IMR-90 (cell line): ENCODE data around the gene RRN3. TPM values are rescaled to one million over a fixed set of nuclear protein-coding genes. Genes with fewer than 3 reads are reported as not detected.
"Not testable (repeated sequence)": the region's sequence is repeated elsewhere in the genome, so short reads cannot be mapped to it uniquely, and the experiment has no call there.

ENCODE experiments used
- ATAC-seq: fragments of 200-7000 bp; cut with Tn5 transposase; 2 replicates; pipeline ENCODE4 v1.9.1; 2020; ENCODE audit warnings: low read depth, mild to moderate bottlenecking, moderate library complexity
- BruUV-seq: library from RNA; stranded (reverse); fragments of 400-500 nt; replicated peaks from 2 replicates; lab custom pipeline; 2021; lab: Mats Ljungman, UMichigan
- CTCF ChIA-PET: fragments of 300-600 bp; formaldehyde crosslinking; extraction: SDS; loops from one replicate; lab custom pipeline; 2021; ENCODE audit warnings: antibody characterized with exemption; lab: Yijun Ruan, JAX
- POLR2A ChIA-PET: fragments of 300-600 bp; sonication (Branson Sonifier 250); formaldehyde crosslinking; loops from one replicate; lab custom pipeline; 2022; ENCODE audit warnings: antibody characterized with exemption; ENCODE audit not compliant: unreplicated experiment; lab: Charles Lee
- DNase-seq: peaks from one replicate; pipeline ENCODE4 v3.0.0; 2013
- H2AFZ ChIP-seq: replicated peaks from 2 replicates; pipeline ENCODE3; 2013; ENCODE audit warnings: low read length, mild to moderate bottlenecking; ENCODE audit not compliant: poor library complexity
- H2AK5ac ChIP-seq: 2 replicates; pipeline ENCODE4 v1.6.1; 2013; ENCODE audit warnings: low read depth, low read length, inconsistent platforms
- H2AK9ac ChIP-seq: replicated peaks from 2 replicates; pipeline ENCODE3; 2013; ENCODE audit warnings: mild to moderate bottlenecking, low read depth, low read length, moderate library complexity; ENCODE audit not compliant: poor library complexity
- H2BK120ac ChIP-seq: 2 replicates; pipeline ENCODE4 v1.6.1; 2013; ENCODE audit warnings: low read depth, low read length, inconsistent platforms
- H2BK15ac ChIP-seq: 3 replicates; pipeline ENCODE4 v1.6.1; 2013; ENCODE audit warnings: low read depth, low read length, inconsistent platforms
- H2BK20ac ChIP-seq: 2 replicates; pipeline ENCODE4 v1.6.1; 2013; ENCODE audit warnings: low read depth, mild to moderate bottlenecking, inconsistent platforms, low read length, moderate library complexity
- H2BK5ac ChIP-seq: 2 replicates; pipeline ENCODE4 v1.6.1; 2013; ENCODE audit warnings: mild to moderate bottlenecking, low read depth, low read length, inconsistent platforms; ENCODE audit not compliant: poor library complexity, severe bottlenecking
- H3K14ac ChIP-seq: replicated peaks from 2 replicates; pipeline ENCODE4 v1.6.1; 2013; ENCODE audit warnings: low read depth, low read length, inconsistent platforms
- H3K18ac ChIP-seq: 2 replicates; pipeline ENCODE4 v1.6.1; 2013; ENCODE audit warnings: low read depth, low read length, control low read depth
- H3K23ac ChIP-seq: 2 replicates; pipeline ENCODE4 v1.6.1; 2013; ENCODE audit warnings: low read depth, low read length, inconsistent platforms
- H3K27ac ChIP-seq: 2 replicates; pipeline ENCODE4 v1.5.1; 2013; ENCODE audit warnings: mild to moderate bottlenecking, control low read depth, low read length; ENCODE audit not compliant: insufficient read depth
- H3K27me3 ChIP-seq: 2 replicates; pipeline ENCODE4 v1.6.1; 2013; ENCODE audit warnings: low read length; ENCODE audit not compliant: control insufficient read depth, insufficient read depth
- H3K36me3 ChIP-seq: 2 replicates; pipeline ENCODE4 v1.6.1; 2013; ENCODE audit warnings: low read length, mixed read lengths; ENCODE audit not compliant: control insufficient read depth, insufficient read depth
- H3K4ac ChIP-seq: 2 replicates; pipeline ENCODE4 v1.6.1; 2013; ENCODE audit warnings: low read depth, low read length, inconsistent platforms
- H3K4me1 ChIP-seq: 2 replicates; pipeline ENCODE4 v1.6.1; 2013; ENCODE audit warnings: low read length, mixed read lengths; ENCODE audit not compliant: control insufficient read depth, insufficient read depth
- H3K4me2 ChIP-seq: 2 replicates; pipeline ENCODE4 v1.6.1; 2013; ENCODE audit warnings: low read depth, mild to moderate bottlenecking, control low read depth, low read length, moderate library complexity
- H3K4me3 ChIP-seq: 2 replicates; pipeline ENCODE4 v1.5.1; 2013; ENCODE audit warnings: low read depth, mild to moderate bottlenecking, control low read depth, low read length, moderate library complexity; ENCODE audit not compliant: insufficient read depth
- H3K56ac ChIP-seq: 2 replicates; pipeline ENCODE4 v1.6.1; 2013; ENCODE audit warnings: low read length, inconsistent platforms; ENCODE audit not compliant: insufficient read depth; ENCODE audit errors: extremely low read depth
- H3K79me1 ChIP-seq, 2 experiments: 2 replicates each; pipeline ENCODE4 v1.6.1; 2013; ENCODE audit warnings: low read length in 2 of 2, inconsistent platforms in 1 of 2, low read depth in 1 of 2
- H3K9ac ChIP-seq: 2 replicates; pipeline ENCODE4 v1.6.1; 2013; ENCODE audit warnings: low read depth, low read length, control low read depth
- H3K9me1 ChIP-seq: 2 replicates; pipeline ENCODE4 v1.6.1; 2013; ENCODE audit warnings: low read length, inconsistent platforms; ENCODE audit not compliant: insufficient read depth
- H3K9me3 ChIP-seq: 2 replicates; pipeline ENCODE4 v1.6.1; 2013; ENCODE audit warnings: low read length; ENCODE audit not compliant: control insufficient read depth, insufficient read depth
- H4K20me1 ChIP-seq: 2 replicates; pipeline ENCODE4 v1.6.1; 2013; ENCODE audit warnings: low read length, inconsistent platforms; ENCODE audit not compliant: insufficient read depth
- H4K5ac ChIP-seq: 2 replicates; pipeline ENCODE4 v1.6.1; 2013; ENCODE audit warnings: mild to moderate bottlenecking, low read depth, low read length, control low read depth
- H4K8ac ChIP-seq, 2 experiments: 2 replicates each; pipeline ENCODE4 v1.6.1; 2013; ENCODE audit warnings: low read depth in 2 of 2, low read length in 2 of 2, control low read depth in 1 of 2, inconsistent platforms in 1 of 2
- H4K91ac ChIP-seq: 2 replicates; pipeline ENCODE4 v1.6.1; 2013; ENCODE audit warnings: low read depth, low read length, inconsistent platforms; ENCODE audit not compliant: insufficient read depth
- RAD21 ChIP-seq: IDR thresholded peaks from 2 replicates; pipeline ENCODE4 v1.6.1; 2012; ENCODE audit warnings: low read length, improper control_type of control experiment
- RFX5 ChIP-seq: IDR thresholded peaks from 2 replicates; pipeline ENCODE4 v1.8.0; 2012; ENCODE audit warnings: low read depth, mild to moderate bottlenecking, low read length, moderate library complexity
- WGBS, 2 experiments: methylation state at CpG; one replicate each; pipeline versions ENCODE4 v1.1.5 to v1.1.7; 2013; ENCODE audit warnings: missing lambda C conversion rate in 2 of 2; ENCODE audit not compliant: insufficient read length in 1 of 2; ENCODE audit errors: extremely low coverage in 2 of 2; 5-methylcytosine and 5-hydroxymethylcytosine counted together
- dilution Hi-C: fragments of 300-500 bp; cut with HindIII; formaldehyde crosslinking; loops from one replicate; pipeline ENCODE4 v1.14.3; 2018; ENCODE audit warnings: low sequenced_read_pairs; ENCODE audit not compliant: unreplicated experiment
- in situ Hi-C: fragments of 300-500 bp; cut with MboI; formaldehyde crosslinking; loops from 3 replicates; pipeline ENCODE4 v1.14.3; 2019; ENCODE audit warnings: low sequenced_read_pairs, inconsistent platforms, mixed read lengths
- intact Hi-C: fragments of 100-400 bp; cut with micrococcal nuclease; formaldehyde crosslinking; loops from 2 replicates; pipeline ENCODE4 v1.10.0; 2022
- polyA plus RNA-seq, 3 experiments: library from polyadenylated mRNA; depleted of rRNA; stranded (reverse); fragments of >200 nt; gene quantifications; 2 replicates each; pipeline ENCODE4 v1.2.3, GENCODE V29; 2012; ENCODE audit warnings: low replicate concordance in 1 of 3
- total RNA-seq: library from RNA; depleted of rRNA; stranded (reverse); fragments of >200 nt; gene quantifications from 2 replicates; pipeline ENCODE4 v1.2.3, GENCODE V29; 2012

RRN3 gene
- total and polyA plus RNA-seq, 2 of the 4 experiments (the other 2 are of a cell fraction): 22.1 to 47.7 TPM

GRCh38 chr16:15051387-15051951 lies 42.6 kb downstream of the RRN3 start:
- H3K9ac ChIP-seq: no peak overlapping the region
- no peak overlapping the region for H2BK120ac ChIP-seq
- intact Hi-C loops: no loop called here
- H3K56ac ChIP-seq: no peak overlapping the region
- ATAC-seq (no peak), DNase-seq (no peak)
- H2AFZ ChIP-seq: no peak overlapping the region
- H3K4ac ChIP-seq: no peak overlapping the region
- H4K8ac ChIP-seq: no peak overlapping the region
- H3K23ac ChIP-seq: no peak overlapping the region
- no peaks in the 10 kb centered on the region for H3K27me3 ChIP-seq
- H2AK9ac ChIP-seq: no peak overlapping the region
- peaks cover 24% of the 10 kb centered on the region for H4K20me1 ChIP-seq
- no peak for TF ChIP-seq RAD21
- no peak for TF ChIP-seq RFX5
- no peak overlapping the region for H2AK5ac ChIP-seq
- no peak overlapping the region for H2BK15ac ChIP-seq
- no peak overlapping the region for H3K18ac ChIP-seq
- peaks cover 12% of the 10 kb centered on the region for H3K9me1 ChIP-seq
- peaks cover 5% of the 10 kb centered on the region; the same call in 1 of the 2 replicates for H3K4me1 ChIP-seq
- ChIA-PET CTCF (interaction anchor here (0.6 kb wide), 2 partner anchors 23 to 70 kb away, joined by 3 read pairs; no protein-coding TSS in a partner anchor), POLR2A (no interaction called here)
- dilution Hi-C loops: no loop called here
- in situ Hi-C loops: no loop called here
- H2BK5ac ChIP-seq: no peak overlapping the region
- no peak overlapping the region for H3K27ac ChIP-seq
- H3K14ac ChIP-seq: no peak overlapping the region
- H4K5ac ChIP-seq: no peak overlapping the region
- H3K4me3 ChIP-seq: no peak overlapping the region
- peaks cover 11% of the 10 kb centered on the region for H3K36me3 ChIP-seq
- no TSS peak for BruUV-seq
- H2BK20ac ChIP-seq: no peak overlapping the region
- H3K9me3 ChIP-seq: no peaks in the 10 kb centered on the region
- H4K91ac ChIP-seq: no peak overlapping the region
- H3K79me1 ChIP-seq: peaks cover 33 to 78% of the 10 kb centered on the region in 2 experiments
- H3K4me2 ChIP-seq: no peak overlapping the region
- no CpG with 5 or more reads among the region's 9 CpGs for WGBS, 2 experiments

- H2AK5ac ChIP-seq, H2BK20ac ChIP-seq, H2AFZ ChIP-seq, H3K18ac ChIP-seq, H4K8ac ChIP-seq, H3K23ac ChIP-seq, H4K5ac ChIP-seq, H3K27me3 ChIP-seq, ATAC-seq, H3K9ac ChIP-seq, H4K91ac ChIP-seq, H3K4me1 ChIP-seq, H3K27ac ChIP-seq, H2AK9ac ChIP-seq, H3K9me3 ChIP-seq, intact Hi-C loops, H3K4me2 ChIP-seq, DNase-seq, H3K4ac ChIP-seq, H2BK5ac ChIP-seq, H3K4me3 ChIP-seq, H3K56ac ChIP-seq, POLR2A ChIA-PET, CTCF ChIA-PET, H2BK15ac ChIP-seq, BruUV-seq, dilution Hi-C loops, H2BK120ac ChIP-seq, H3K14ac ChIP-seq, in situ Hi-C loops: not testable (repeated sequence)
- peaks cover 33 to 86% of the 10 kb centered on the region in 2 experiments for H3K79me1 ChIP-seq
- H3K36me3 ChIP-seq: peaks cover 20% of the 10 kb centered on the region
- no CpG with 5 or more reads among the region's 1 CpG for WGBS, 2 experiments
- peaks cover 12% of the 10 kb centered on the region for H3K9me1 ChIP-seq
- peaks cover 28% of the 10 kb centered on the region for H4K20me1 ChIP-seq
These were observed 43.6 kb downstream of the RRN3 start for GRCh38 chr16:15050440-15050839.
